HG03457 (cell line): ENCODE data around the gene MROH9.

Experiments
- ATAC-seq: cut with Tn5 transposase; IDR thresholded peaks from one replicate; pipeline ENCODE4 v1.9.1; 2021; ENCODE audit warnings: moderate number of reproducible peaks; ENCODE audit not compliant: unreplicated experiment

The MROH9 gene

DNA sequence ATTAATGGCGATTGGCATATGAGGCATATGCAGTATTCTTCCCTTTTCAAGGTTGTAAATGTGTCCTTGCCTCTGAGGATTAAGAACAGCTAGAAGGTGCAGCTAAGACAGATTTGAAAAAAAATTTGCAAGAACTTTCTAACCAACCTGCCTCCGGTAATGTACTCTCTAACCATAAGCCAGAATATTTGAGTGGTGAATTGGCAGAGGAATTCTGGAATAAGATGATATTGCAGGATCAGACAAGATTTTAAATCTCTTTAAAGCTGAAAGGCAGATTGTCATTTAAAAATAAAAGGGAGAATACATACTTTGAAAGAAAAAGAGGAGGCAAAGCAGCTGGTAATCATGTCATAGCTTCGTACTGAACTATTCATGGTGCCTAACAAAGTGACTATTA lies 29.2 kb downstream of the MROH9 start:
- no peak for ATAC-seq

DNA sequence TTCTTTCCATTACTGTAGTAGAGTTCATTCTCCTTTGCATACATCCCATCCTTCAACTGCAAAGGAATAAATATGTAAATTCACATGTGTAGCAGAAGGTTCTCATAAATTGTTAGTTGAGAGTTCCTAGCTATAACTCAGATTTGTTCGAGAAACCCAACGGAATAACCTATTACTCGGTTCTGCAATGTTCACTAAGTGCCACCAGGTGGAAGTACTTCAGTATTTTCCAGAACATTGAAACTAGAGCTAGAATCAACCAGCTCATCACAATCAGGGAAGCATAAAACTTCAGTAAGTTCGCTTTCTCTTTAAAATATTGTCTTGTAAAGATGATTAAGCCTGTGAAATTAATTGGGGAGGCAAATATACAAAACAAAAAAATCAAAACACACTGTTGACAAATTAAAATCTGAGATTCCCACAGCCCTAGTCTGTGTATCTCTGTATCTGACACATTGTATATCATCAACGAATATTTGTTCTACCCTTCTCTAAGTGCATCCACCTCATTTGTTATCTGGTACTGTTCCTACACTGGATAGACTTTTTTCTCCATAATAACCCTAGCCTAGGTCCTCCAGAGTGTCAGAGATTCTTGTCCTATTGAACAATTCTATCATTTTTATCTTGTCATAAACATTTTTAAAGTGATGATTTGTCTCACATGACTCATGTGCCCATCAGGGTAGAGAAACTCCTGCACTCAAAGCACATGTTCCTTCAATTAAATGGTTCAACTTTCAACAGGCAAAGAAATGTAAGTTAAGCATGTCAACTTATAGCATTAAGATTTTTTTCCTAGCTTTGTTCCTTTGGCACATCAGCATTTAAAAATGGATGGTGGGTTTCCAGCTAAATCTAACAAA lies 31.9 kb downstream of the MROH9 start:
- ATAC-seq, result no peak

DNA sequence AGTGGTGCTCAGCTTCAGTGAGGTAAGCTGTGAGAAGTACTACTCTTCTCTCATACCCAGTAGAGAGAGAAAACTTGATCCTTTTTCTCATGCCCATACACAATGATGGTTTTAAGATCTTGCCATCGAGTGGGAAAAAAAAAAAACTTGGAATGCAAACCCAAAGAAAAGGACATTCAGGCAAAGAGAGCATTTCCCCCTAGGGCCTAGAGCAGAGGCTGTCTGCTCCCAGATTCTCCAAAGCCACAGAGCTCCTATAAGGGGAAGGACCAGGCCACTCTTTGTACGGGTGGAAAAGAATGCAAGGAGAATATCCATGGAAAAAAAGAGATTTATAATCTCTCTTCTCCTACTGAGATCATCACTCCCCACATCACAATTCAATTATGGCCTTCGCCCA lies 34.9 kb downstream of the MROH9 start:
- no peak for ATAC-seq

DNA sequence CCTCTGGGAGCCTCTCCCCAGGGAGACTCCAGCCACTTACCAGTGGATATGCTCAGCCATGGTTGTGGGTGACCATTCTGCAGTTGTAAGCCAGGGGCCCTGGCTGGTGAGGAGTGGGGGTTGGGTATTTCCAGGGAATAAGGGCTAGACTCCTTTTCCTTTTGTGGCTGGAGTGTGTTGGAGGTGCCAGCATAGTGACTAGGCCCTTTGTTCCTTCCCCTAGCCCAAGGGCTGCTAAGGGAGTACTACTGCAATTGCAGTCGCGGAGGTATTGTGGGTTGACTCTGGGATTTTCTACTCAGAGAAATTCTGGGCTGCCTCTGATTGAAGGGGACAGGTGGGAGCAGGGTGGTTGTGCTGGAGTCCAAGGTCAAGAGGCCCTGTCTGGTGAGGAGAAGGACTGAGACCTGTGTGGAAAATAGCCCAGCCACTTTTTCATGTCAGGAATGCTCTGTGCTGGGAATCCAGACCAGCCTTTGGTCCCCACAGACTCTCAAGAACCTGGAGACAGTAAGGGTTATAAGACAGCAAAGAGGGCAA lies 43.1 kb downstream of the MROH9 start:
- ATAC-seq, result no peak

DNA sequence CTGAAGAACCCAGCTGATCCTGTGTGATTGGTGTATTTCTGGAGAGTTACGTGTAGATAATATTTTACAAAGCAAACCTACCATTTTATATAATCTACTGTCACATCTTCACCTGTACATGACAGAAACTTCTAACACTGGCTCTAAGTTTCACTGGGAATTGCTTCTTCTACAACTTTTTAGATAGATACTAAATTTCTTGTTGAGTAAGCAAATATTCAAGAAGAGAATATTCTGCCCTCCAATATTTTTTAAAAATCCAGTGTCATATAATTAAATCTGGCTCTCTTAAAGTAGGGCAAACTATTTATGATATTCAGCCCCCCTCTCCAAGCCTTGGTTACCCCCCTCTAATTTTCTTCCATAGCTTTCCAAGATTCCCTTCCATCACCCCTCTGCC lies 50.1 kb downstream of the MROH9 start:
- no peak for ATAC-seq

DNA sequence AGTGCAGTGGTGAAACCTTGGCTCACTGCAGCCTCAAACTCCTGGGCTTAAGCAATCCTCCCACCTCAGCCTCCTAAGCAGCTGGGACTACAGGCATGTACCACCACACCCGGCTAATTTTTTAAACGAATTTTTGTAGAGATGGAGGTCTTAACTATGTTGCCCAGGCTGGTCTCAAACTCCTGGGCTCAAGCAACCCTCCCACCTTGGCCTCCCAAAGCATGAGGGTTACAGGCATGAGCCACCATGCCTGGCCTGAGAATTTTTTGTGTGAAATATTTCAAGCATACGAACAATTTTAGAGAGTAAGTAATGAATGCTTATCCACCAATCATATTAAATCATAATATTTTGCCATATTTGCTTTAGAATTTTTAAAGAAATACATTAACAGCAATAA lies 51.6 kb downstream of the MROH9 start:
- no peak for ATAC-seq

DNA sequence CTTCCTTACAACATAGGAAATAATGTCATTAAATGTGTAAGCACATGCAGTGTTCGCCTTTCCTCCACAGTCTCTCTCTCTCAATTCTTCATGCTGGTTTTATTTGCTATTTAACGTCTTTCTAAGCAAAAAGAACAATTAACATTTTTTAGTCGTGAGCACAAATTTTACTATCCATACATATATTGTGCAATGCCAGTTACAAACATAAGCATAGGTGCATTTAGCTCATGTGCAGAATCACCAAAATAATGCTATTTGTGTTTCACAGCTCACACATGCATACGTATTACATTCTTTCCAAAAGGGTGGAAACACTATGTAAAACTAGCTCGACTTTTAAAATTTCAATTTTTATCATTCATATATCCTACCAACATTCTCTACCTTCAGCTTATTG lies 52.1 kb downstream of the MROH9 start:
- no peak for ATAC-seq

DNA sequence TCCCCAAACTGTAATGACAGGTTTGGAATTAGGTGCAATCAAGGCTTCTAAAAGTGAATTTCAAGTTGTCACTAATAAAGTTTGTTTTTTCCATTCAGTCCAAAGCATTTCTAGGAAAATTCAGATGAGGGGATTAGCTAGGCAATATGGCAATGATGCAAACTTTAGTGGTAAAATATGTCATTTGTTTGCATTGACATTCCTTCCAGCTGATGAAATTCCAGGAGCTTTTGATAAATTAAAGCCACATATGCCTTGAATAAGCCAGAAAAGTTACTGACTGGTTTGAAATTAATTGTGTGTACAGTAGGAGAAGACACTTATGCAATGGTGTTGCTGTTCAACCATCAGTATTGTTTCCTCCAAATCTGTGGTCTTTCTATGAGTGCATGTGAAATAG lies 57.8 kb downstream of the MROH9 start:
- no peak for ATAC-seq

DNA sequence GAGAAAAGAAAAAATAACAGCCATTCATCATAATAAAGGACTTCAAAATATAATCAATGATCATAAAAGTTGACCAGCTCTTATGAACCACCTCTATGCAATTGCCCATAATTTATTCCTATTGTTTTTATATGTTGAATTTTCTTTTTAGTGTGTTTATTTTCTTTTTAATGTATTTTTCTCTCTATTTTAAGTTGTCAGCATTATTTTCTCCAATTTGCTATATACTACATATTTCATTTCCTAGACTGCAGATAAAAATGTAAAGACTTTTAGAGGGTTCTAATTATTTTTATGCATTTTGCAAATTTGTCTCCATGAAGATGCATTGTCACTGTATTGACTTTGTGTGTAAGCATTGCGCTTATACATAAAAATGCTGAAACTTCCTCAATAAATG lies 58.4 kb downstream of the MROH9 start:
- no peak for ATAC-seq

DNA sequence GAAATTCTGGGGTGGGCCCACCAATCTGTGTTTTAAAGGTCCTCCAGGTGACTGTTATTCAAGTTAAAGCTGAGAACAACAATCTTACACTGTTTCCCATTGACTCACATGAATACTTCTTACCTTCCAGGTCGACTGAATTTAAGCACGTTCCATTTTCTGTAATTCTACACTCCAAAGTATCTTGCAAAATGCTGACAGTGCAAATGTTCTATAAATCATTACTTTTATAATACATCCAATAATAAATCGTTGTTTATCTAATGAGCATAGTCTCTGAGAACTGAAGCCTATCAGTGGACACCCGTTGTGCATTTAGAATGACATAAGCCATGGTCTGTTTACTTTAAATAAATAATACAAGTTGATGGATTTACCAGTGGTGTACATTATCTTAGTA lies 79.5 kb downstream of the MROH9 start:
- ATAC-seq, result no peak

DNA sequence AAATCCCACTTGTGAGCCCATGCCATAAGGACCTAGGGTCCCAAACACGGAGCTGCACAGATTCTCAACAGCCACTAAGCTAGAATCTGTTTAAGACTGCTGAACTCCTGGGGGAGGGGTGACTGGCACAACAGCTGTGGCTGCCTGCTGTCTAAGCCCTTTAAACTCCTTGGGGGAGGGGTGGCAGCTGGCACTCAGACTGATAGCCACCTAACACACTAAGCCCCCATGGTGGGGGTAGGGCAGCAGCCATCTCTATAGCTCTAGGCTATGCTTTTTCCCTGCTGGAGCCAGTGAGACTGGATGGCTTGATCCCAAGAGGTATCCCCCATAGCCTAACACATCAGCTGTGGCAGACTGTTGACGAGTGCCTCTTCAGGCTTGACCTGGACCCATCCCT lies 82.1 kb downstream of the MROH9 start:
- no peak for ATAC-seq

DNA sequence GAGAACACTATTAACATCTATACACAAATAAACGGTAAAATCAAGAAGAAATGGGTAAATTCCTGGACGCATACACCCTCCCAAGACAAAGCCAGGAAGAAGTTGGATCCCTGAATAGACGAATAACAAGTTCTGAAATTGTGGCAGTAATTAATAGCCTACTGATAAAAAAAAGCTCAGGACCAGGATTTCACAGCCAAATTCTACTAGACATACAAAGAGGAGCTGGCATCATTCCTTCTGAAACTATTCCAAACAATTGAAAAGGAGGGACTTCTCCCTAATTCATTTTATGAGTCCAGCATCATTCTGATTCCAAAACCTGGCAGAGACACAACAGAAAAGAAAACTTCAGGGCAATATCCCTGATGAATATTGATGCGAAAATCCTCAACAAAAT lies 84.6 kb downstream of the MROH9 start:
- ATAC-seq, result no peak

DNA sequence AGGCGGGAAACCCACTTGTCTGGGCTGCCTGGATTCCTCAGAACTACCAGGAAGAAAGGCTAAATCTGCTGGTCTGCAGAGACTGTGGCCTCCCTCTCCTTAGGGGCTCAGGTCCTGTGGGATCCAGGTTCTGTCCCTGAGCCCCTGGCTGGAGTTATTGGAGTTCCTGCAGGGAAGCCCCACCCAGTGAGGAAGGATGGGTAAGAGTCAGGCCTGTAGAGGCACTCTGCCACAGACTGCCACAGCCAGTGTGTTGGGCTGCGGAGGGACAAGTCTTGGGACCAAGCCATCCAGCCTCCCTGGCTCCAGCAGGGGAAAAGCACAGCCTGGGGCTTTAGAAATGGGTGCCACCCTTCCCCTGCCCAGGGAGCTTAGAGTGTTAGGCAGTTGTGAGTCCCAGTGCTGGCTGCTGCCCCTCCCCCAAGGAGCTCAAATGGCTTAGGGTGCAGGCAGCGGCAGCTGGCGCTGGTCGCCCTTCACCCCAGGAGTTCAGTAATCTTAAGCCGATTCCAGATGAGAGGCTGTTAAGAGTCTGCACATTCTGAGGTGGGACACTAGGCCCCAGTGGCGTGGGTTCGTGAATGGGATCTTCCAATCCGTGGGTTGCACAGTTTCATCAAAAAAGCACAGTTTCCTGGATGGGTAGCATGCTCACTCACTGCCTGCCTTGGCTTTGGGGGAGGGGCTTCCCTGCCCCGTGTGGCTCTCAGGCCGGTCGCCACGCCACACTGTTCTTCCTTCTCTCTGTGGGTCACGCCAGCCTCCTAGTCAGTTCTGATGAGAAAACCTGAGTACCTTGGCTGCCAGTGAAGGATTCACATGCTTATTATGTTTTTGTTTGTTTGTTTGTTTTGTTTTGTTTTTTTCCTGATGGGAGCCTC lies 97.7 kb downstream of the MROH9 start:
- no peak for ATAC-seq

DNA sequence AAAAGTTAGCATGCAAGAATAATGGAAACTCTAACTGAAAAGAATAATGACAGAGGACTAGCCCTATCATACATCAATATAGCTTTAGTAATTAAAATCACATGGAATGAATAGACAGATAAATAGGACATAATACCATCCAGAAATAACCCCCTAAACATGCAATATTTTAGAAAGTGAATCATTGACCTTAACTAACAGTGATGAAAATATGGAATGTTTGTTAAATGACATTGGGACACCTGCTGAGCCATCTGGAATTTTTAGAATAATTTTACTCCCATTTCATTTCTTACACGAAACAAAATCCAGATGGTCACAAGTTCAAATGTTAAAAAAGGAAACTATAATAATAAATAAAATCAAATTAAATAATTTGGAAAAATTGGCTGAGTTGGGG lies 102.3 kb downstream of the MROH9 start:
- no peak for ATAC-seq

DNA sequence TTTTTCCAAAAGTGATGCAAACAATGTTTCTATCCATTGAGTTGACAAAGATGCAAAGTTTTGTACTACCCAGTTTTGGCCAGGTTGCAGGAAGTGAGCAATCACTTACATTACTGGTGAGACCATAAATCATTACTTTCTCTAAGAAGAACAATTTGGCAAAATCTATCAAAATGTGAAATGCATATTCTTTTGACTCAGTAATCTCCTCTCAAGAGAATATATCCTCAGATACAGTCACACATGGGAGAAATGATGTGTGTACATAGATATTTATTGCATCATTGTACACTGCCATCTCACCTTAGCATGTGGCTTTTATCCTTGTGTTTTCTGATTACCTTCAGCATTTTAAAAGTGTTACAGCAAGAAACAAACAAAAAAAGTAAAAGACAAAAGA lies 103.0 kb downstream of the MROH9 start:
- ATAC-seq, result no peak

DNA sequence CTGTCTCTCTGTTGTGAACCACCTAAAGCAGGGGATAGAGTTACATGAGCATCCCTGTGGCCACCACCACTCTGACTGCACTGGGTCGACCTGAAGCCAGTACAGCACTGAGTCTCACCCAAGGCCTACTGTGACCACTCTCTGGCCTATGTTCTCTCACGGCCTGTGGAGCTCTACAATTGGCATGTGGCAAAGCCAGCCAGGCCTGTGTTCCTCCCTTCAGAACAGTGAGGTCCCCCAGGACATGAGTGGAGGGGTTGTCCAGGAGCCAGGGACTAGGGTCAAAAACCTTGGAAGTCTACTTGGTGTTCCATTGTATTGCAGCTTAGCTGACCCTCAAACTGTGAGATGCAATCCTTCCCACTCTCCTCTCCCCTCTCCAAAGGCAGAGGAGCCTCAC lies 112.7 kb downstream of the MROH9 start:
- ATAC-seq, result no peak

DNA sequence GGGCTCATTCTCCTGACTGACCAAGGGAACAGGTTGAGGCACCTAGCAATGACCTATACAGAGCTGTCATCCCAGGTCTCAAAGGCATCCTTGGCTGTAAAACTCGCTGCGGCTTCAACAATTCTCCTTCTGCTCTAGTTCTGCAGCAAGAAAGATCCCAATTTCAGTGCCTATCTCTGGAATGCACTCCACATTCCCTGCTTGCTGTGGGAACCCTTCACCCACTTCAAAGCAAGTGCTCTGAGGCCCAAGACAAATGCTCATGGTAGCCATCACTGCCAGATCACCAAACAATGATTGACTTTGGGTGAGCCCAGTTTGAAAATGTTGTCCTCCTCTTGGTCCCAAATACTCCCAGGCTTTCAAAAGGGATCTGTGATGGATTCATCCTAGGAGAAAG lies 117.6 kb downstream of the MROH9 start:
- no peak for ATAC-seq

DNA sequence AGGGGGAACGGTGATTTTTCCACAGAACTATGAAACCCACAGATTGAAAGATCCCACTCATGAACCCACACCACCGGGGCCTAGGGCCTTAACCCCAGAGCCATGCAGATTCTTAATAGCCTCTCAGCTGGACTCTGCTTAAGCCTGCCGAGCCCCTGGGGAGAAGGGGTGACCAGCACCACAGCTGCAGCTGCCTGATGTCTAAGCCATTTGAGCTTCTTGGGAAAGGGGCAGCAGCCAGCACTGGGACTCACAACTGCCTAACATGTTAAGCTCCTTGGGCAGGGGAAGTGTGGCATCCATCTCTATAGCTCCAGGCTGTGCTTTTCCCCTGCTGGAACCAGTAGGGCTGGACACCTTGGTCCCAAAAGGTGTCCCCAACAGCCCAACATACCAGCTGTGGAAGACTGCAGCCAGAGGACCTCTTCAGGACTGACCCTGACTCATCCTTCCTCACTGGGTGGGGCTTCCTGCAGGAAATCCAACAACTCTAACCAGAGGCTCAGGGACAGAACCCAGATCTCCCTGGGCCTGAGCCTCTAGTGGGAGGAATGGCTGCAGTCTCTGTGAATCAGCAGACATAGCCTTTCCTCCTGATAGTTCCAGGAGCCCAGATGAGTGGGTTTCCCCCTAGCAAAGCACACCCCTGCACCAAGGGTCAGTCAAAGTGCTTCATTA lies 120.8 kb downstream of the MROH9 start:
- no peak for ATAC-seq

DNA sequence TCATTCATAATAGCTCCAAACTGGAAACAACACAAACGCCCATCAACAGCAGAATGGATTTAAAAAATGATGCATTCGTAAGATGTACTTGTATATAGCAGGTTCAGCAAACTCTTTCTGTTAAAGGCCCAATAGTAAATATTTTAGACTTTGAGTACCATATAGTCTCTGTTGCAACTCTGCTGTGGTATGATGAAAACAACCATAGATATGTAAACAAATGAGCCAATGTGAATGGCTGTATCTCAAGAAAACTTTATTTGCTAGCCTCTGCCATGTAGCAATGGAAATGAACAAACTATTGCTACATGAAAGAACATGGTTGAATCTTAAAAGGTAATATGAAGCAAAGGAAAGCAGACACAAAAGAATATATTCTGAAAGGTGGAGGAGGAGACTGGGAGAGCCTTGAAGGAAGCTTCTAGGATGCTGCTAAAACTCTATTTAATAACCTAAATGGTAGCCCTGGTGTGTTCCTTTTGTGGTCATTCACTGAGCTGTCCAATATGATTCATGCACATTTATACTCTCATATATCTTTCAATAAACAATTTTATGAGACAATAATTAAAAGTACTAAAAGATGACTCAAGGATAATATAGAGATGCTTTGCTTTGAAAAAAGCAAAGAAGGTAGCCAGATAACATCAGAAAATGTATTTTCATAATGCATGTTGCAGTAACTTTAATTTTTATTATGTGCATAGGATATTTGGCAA lies 126.2 kb downstream of the MROH9 start:
- no peak for ATAC-seq

DNA sequence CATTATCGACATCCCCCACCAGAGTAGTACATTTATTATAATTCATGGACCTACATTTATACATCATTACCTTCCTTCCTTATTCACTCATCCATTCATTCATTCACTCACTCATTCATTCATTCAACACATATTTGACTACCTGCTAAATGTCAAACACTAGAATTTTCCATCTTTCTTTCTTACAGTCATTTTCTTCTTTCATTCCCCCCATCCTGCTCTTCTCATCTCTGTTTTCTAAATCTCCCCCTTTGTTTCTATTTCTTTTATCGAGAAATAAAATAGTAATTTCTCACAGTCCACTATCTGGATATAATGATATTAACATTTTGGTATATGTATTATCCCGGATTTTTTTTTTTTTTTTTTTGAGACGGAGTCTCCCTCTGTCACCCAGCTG lies 127.6 kb downstream of the MROH9 start:
- no peak for ATAC-seq

DNA sequence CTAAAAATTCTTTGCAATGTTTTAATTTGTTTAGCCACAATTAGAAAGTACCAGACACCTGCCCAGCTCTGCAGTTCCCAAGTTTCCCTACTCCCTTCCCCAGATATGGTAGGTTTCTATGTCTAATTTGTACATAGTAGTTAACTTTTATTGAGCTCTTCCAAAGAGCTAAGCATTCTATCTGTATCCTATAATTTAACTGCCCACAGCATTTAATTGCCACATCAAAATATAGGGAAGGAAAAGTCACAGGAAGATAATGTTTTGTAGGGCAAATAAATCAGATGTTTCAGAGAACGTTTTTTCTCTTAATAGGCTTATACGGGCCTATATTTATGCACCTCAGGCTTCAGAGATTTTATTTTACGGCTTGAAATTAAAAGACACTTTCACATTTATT lies 139.7 kb downstream of the MROH9 start:
- no peak for ATAC-seq
